Measurements from ENCODE around the gene TEDDM1.

- TF ChIP-seq POLR2A (IDR thresholded peaks at IDR 0.05; ENCODE audit: low read length) (no peak), GATA1 (IDR thresholded peaks at IDR 0.05; ENCODE audit: low read depth, low read length) (no peak)
Measured at GRCh38 chr1:182391028-182391361, 9.5 kb downstream of the TEDDM1 start.

Data from erythroblast (primary cell).